MCF 10A (cell line): ENCODE data around the gene DACH1. TPM values are rescaled to one million over a fixed set of nuclear protein-coding genes. Genes with fewer than 3 reads are reported as not detected.

Experiments used
- BruUV-seq: library from RNA; stranded (reverse); fragments of 400-500 nt; replicated peaks from 2 replicates; lab custom pipeline; 2021; lab: Mats Ljungman, UMichigan
- CTCF ChIA-PET: fragments of 300-600 bp; sonication (Branson Sonifier 250); formaldehyde crosslinking; extraction: SDS; loops from one replicate; lab custom pipeline; 2021; ENCODE audit warnings: antibody characterized with exemption, inconsistent platforms; lab: Yijun Ruan, JAX
- POLR2A ChIA-PET: fragments of 300-600, 350-650 bp; sonication (Branson Sonifier 250); formaldehyde crosslinking; extraction: SDS; loops from one replicate; lab custom pipeline; 2020; ENCODE audit warnings: antibody characterized with exemption, inconsistent platforms; lab: Yijun Ruan, JAX
- DNase-seq: peaks from one replicate; pipeline ENCODE4 v3.0.0-alpha.2; 2018; ENCODE audit not compliant: unreplicated experiment
- H3K27ac Mint-ChIP-seq: one replicate; pipeline ENCODE4 v1.8.0; 2022; ENCODE audit warnings: mild to moderate bottlenecking, low read depth, mixed read lengths; ENCODE audit not compliant: unreplicated experiment
- H3K27me3 Mint-ChIP-seq: one replicate; pipeline ENCODE4 v1.8.0; 2022; ENCODE audit warnings: mixed read lengths; ENCODE audit not compliant: insufficient read depth, unreplicated experiment
- H3K36me3 Mint-ChIP-seq: one replicate; pipeline ENCODE4 v1.8.0; 2022; ENCODE audit warnings: mild to moderate bottlenecking, moderate library complexity, mixed read lengths; ENCODE audit not compliant: insufficient read depth, unreplicated experiment
- H3K4me1 Mint-ChIP-seq: one replicate; pipeline ENCODE4 v1.8.0; 2022; ENCODE audit warnings: mixed read lengths; ENCODE audit not compliant: insufficient read depth, unreplicated experiment
- H3K4me3 Mint-ChIP-seq: one replicate; pipeline ENCODE4 v1.8.0; 2022; ENCODE audit warnings: mild to moderate bottlenecking, moderate library complexity, mixed read lengths; ENCODE audit not compliant: unreplicated experiment
- H3K9me3 Mint-ChIP-seq: one replicate; pipeline ENCODE4 v1.8.0; 2022; ENCODE audit warnings: mixed read lengths; ENCODE audit not compliant: unreplicated experiment
- CTCF ChIP-seq: fragments of 200-600 bp; IDR thresholded peaks from one replicate; pipeline ENCODE4 v1.8.0; 2022; ENCODE audit warnings: antibody characterized with exemption, mild to moderate bottlenecking; ENCODE audit not compliant: unreplicated experiment
- intact Hi-C: fragments of 100-400 bp; cut with micrococcal nuclease; formaldehyde crosslinking; loops from 2 replicates; pipeline ENCODE4 v1.14.1; 2022
- total RNA-seq: library from RNA; stranded (reverse); gene quantifications from 2 replicates; pipeline ENCODE4 v1.2.3, GENCODE V29; 2022

The DACH1 gene
- total RNA-seq, 1 experiment from 2014 or later = not detected

- no TSS peak for BruUV-seq
- DNase-seq = no peak
- intact Hi-C loops = no loop called here
- Mint-ChIP-seq H3K27me3 (peaks cover 56% of the 10 kb centered on the region), H3K9me3 (no peaks in the 10 kb centered on the region), H3K36me3 (no peaks in the 10 kb centered on the region), H3K4me3 (no peak overlapping the region), H3K27ac (no peak overlapping the region), H3K4me1 (no peaks in the 10 kb centered on the region)
- POLR2A ChIA-PET = no interaction called here
- CTCF ChIA-PET = interaction anchor here (0.5 to 1.2 kb wide), 3 partner anchors 12 to 1082 kb away, joined by 3 read pairs; no protein-coding TSS in a partner anchor
- TF ChIP-seq CTCF = no peak
These were observed 383.3 kb downstream of the DACH1 start for GRCh38 chr13:71483733-71484132.

- no peaks in the 10 kb centered on the region for H3K36me3 Mint-ChIP-seq
- no peaks in the 10 kb centered on the region for H3K9me3 Mint-ChIP-seq
- H3K4me3 Mint-ChIP-seq = no peak overlapping the region
- intact Hi-C loops = no loop called here
- no peak for DNase-seq
- peaks cover 36% of the 10 kb centered on the region for H3K27me3 Mint-ChIP-seq
- ChIA-PET CTCF (no interaction called here), POLR2A (no interaction called here)
- no peaks in the 10 kb centered on the region for H3K4me1 Mint-ChIP-seq
- no peak for TF ChIP-seq CTCF
- H3K27ac Mint-ChIP-seq = no peak overlapping the region
- no TSS peak for BruUV-seq
These were observed 385.5 kb downstream of the DACH1 start for GRCh38 chr13:71481501-71481900.

- no peak overlapping the region for H3K27ac Mint-ChIP-seq
- TF ChIP-seq CTCF = no peak
- H3K36me3 Mint-ChIP-seq = no peaks in the 10 kb centered on the region
- H3K27me3 Mint-ChIP-seq = peaks cover 36% of the 10 kb centered on the region
- no peak overlapping the region for H3K4me3 Mint-ChIP-seq
- no peaks in the 10 kb centered on the region for H3K4me1 Mint-ChIP-seq
- no TSS peak for BruUV-seq
- ChIA-PET CTCF (no interaction called here), POLR2A (no interaction called here)
- no peaks in the 10 kb centered on the region for H3K9me3 Mint-ChIP-seq
- intact Hi-C loops = no loop called here
- DNase-seq = no peak
These were observed 386.0 kb downstream of the DACH1 start for GRCh38 chr13:71481046-71481445.

GRCh38 chr13:71477735-71478134, 389.3 kb downstream of the DACH1 start:
- Mint-ChIP-seq H3K9me3 (no peaks in the 10 kb centered on the region), H3K4me1 (no peaks in the 10 kb centered on the region), H3K27ac (no peak overlapping the region), H3K27me3 (peaks cover 55% of the 10 kb centered on the region), H3K36me3 (no peaks in the 10 kb centered on the region), H3K4me3 (no peak overlapping the region)
- no TSS peak for BruUV-seq
- POLR2A ChIA-PET = no interaction called here
- TF ChIP-seq CTCF = peak; percentile 43
- CTCF ChIA-PET = interaction anchor here (0.8 to 1.4 kb wide), 4 partner anchors 10 to 514 kb away, joined by 3 to 6 read pairs (median 4); no protein-coding TSS in a partner anchor
- DNase-seq = peak; percentile 8
- intact Hi-C loops = loop anchor here (5.0 to 10.0 kb wide), 4 partner anchors 153 to 853 kb away; no protein-coding TSS in a partner anchor
